OCI-LY7 (cell line): Measurements from ENCODE around the gene EPHA3.

Experiments used
- CTCF ChIP-seq: fragments of 200-600 bp; sonication (generic); conservative IDR thresholded peaks from 2 replicates; pipeline ENCODE4 v1.5.1; 2014; ENCODE audit warnings: mild to moderate bottlenecking, antibody characterized with exemption, low read length, moderate library complexity, mixed read lengths
- EZH2phosphoT487 ChIP-seq: fragments of 200-600 bp; sonication (generic); IDR thresholded peaks from 2 replicates; pipeline ENCODE4 v1.6.1; 2018; ENCODE audit warnings: low read depth, borderline replicate concordance, mild to moderate bottlenecking, mixed run types, antibody characterized with exemption, low read length, moderate library complexity, mixed read lengths

GRCh38 chr3:89280301-89280700, 172.9 kb downstream of the EPHA3 start:
- TF ChIP-seq CTCF: no peak
- no peak for TF ChIP-seq EZH2phosphoT487
